GM04503 (cell line): ENCODE results near the gene KCNH4.
"Not testable (repeated sequence)": the region's sequence is repeated elsewhere in the genome, so short reads cannot be mapped to it uniquely, and the experiment has no call there.

Experiments used
- DNase-seq: peaks from one replicate; pipeline ENCODE4 v3.0.0-alpha.2; 2012; ENCODE audit warnings: low read depth

Gene KCNH4

DNA sequence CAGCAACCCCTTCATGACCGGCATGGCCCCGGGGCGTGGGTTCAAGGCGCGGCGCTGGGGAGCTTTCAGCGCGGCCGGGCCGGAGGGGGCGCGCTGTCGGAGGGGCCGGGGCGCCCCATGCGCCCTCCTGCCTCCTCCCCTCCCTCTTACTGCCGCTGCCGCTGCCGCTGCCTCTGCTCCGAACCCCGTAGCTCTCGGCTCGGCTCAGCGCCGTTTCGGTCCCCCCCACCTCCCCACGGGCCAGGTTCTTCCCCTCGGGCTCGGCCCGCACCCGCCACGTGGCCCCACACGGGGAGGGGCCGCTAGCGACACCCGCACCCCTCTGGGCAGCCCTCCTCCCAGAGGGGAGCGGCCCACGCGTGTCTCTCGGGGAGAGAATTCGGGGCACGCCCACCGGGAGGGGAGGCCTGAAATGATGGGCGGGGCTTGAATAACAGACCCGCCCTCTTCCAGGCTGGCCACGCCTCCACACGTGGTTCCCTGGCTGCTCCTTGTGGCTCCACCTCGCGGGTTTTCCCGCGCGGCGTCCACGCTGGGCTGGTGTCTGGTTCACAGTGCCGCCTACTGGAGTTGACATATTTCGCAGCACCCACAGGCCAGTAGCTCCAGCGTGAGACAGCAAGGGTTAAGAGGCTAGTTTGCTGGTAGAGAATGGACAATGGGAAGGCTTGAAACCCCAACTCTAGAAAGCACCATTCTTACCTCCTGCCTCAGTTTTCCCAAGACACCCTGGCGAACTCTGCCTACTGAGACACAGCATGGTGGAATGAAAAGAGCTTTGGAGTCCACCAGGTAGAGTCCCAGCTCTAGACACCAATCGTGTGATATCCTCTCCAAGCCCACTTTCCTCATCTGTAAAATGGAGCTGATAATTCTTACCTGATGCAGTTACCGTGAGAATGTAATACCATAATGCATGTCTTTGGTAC lies at the start of gene KCNH4:
Gene KCNH4 (minus strand): TSS at position 221 of the 929 bp plus-strand sequence. CDS start 197 bp downstream, at position 24.
- no peak for DNase-seq

DNA sequence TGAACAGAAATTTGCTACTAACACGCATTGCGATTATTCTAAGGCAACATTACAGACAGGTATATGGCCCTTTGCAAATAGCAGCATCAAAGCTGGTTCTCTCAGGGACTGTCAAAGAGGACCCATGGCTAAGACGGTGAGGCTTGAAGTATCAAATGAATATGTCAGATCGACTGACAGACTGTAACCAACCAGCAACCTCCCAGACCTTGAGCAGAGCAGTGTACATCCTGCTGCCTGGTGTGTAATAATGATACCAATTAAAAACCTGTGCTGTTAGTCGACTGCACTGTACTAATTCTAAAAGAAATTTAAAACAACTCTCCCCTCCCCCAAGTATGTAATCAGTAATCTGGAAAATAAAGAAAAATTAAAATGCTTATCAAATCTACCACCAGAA lies 49.3 kb upstream of the KCNH4 start:
- no peak for DNase-seq

DNA sequence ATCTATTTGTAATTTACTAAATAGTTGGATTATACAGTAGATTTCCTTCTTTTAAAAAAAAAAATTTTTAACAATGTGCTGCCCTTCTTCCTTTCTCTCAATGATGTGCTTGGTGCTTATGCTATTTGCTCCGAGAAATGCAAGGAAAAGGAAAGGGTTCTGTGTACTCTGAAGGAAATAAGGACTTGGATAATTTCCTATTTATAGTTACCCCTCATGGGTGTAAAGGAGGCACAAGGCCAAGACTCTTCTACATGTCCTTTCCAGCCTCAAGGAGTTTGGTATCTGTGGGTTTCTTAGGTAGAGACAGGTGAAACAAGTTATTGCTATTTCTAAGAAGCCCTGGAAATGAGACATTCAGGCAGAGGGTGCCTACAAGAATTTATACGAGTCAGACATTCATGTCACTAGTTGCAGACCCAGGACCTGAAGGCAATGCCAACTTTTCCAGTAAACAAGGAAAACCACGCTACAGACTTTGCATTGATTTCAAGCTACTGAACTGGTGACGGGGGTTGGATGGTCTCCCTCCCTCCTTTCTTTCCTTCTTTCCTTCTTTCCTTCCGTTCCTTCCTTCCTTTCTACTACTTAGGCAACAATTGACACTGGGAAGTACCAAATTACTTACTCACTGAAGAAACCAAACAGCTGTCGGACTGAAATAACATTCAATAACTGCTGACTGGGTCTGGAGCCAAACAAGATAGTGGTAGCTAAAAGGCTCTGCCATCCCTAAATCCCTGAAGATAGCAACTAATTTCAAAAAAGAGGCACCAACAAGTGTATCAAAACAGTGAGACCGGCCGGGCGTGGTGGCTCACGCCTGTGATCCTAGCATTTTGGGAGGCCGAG lies 47.1 kb upstream of the KCNH4 start:
- no peak for DNase-seq

DNA sequence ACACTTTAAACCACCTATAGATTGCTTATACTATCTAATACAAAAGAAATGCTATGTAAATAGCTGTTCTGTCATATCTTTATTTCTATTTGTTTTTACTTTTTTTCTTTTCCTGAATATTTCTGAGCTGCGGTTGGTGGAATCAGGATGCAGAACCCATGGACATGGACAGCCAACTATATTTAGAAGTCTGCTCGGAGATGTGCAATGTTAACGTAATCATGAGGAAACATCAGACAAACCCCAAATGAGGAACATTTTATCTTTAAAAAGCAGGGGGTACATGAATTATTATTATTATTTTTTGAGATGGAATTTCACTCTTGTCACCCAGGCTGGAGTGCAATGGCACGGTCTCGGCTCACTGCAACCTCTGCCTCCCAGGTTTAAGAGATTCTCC lies 44.7 kb upstream of the KCNH4 start:
- no peak for DNase-seq

DNA sequence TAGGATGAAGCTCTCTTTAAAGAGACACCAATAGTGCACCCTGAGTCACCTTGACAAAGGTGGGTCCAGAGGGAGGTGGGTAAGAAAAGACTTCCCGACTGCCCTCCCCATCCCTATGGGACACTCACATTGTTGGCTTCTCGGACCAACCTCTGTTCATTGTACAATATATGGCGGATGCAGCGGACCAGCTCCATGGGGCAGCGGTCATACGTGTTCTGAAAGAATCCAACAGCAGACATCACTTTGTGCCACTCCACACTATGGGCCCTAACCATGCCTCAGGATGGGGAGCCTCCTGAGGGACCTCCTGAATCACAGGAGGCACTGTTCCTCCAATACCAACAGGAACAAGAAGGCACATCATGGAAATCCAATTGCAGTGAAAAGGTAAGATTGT lies 43.7 kb upstream of the KCNH4 start:
- DNase-seq: no peak

DNA sequence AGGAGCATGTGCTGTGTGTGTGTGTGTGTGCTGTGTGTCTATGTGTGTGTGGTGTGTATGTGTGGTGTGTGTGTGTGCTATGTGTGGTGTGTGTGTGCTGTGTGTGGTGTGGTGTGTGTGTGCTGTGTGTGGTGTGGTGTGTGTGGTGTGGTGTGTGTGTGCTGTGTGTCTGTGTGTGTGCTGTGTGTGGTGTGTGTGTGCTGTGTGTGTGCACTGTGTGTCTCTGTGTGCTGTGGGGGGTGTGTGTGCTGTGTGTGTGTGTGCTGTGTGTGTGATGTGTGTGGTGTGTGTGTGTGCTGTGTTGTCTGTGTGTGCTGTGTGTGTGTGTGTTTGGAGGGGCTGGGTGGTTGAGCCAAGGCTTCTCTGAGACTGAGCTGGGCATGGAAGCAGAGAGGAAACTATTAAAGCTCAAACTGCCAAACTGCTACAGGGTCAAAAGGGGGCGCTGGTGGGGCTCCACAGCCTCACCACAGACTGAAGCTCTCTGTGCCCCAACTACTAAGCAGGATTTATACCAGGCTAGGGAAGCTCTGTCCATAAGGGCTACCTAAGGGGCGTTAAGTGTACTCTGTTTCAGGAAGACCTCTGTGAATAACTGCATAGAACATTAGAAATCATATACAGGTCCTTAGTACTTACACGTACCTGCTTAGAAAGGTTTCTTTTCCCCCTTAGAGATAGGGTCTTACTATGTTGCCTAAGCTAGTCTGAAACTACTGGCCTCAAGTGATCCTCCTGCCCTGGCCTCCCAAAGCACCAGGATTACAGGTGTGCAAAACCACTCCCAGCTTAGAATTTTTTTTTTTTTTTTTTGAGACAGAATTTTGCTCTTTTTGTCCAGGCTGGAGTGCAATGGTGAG lies 41.2 kb upstream of the KCNH4 start:
- no peak for DNase-seq

DNA sequence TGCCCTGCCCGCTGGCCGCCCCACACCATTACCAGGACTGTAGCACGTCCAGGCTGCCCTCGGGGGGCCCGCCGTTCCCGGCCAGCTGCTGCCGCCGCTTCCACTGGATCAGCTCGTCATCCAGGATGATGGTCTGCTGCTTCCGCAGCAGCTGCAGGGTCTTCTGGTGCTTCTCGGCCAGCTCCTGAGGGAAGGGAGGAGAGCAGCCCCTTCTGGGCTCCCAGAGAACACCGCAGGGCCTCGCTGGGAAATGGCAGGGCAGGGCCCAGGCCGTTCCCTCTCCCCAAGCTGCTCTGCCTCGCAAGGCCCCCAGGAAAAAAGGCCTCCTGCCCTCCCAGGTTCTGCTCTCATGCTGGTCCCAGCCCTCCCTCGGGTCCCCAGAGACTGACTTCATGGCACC lies 38.3 kb upstream of the KCNH4 start:
- DNase-seq: not testable (repeated sequence)

DNA sequence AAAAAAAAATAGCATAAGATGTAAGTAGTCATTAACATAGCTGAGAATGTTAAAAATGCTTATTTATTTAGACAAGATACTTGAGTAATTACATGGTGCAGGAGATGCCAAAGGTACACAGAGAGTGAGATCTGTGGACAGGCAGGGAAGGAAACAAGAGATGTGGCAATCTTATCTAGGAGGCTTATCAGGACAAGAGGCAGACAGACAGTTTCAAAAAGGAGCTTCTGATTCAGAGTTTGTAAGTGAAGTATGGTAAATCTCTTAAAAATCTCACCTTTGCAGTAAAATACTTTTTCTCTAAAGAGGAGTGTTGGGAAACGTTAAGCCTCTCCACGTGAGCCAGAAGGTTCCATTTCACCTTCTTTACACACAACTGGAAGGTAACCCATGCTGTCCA lies 33.2 kb upstream of the KCNH4 start:
- no peak for DNase-seq

DNA sequence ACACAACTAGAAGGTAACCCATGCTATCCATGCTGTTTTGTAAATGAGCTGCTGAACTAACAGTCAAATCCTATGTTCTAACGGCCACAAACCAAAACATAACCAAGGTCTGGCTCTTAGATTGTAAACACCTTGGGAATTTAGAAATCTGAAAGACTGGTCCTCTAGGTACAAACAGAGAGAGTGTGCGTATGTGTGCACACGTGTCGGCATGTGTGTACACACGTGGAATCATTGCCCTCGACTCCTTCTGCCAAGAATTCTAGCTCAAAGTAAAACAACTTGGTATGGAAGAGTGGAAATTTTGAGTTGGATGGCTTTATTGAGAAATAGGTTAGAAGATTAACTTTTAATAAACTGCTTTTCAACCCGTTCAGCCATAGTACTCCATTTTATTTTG lies 31.4 kb upstream of the KCNH4 start:
- no peak for DNase-seq

DNA sequence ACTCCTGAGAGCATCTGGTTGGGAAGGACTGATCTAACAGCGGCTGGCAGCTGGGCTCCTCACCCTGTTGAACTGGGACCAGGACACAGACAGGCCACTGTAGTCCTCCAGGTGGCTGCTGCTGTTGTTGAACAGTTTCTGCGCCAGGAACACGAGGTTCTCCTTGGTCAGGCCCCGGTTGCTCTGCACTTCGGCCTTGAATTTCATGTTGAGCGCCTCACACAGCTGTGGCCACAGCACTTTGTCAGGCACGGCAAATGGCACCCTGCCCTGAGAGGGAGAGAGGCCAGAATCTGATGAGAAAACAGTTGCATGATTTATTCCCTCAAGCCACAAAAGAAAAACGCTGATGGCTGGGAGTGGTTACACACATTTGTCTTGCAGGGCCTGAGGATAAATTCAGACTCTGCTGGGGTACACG lies 31.0 kb upstream of the KCNH4 start:
- DNase-seq: peak; percentile 45

DNA sequence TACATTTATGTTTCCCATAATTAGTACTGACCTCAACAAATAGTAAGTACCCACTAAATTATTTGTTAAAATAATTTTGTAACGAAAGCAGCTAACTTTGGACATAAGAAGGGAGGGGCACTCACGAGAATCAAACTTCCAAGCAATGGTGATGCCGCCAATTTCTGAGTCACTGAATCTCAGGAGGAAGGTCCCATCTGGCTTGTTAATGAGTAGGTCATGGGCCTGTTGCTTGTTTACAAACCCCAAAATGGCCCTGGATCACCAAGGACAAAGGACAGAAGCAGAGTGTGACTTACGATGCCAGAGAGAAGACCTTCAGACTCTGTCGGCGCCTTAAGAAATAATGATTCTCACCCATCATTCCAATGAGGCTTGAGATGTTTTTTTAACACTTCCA lies 29.1 kb upstream of the KCNH4 start:
- no peak for DNase-seq

DNA sequence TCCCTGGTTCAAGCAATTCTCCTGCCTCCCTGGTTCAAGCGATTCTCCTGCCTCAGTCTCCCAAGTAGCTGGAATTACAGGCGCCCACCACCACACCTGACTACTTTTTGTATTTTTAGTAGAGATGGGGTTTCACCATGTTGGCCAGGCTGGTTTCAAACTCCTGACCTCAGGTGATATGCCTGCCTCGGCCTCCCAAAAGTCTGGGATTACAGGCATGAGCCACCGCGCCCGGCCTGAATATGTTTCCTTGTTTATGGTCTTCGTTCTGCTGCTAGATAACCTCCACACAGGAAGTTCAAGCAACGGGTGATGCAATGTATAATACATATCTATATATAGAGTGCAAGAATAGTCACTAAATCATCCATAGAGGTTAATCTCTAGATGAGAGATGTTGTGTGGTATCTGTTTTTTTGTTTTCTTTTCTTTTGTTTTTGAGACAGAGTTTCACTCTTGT lies 25.2 kb upstream of the KCNH4 start:
- DNase-seq: not testable (repeated sequence)

DNA sequence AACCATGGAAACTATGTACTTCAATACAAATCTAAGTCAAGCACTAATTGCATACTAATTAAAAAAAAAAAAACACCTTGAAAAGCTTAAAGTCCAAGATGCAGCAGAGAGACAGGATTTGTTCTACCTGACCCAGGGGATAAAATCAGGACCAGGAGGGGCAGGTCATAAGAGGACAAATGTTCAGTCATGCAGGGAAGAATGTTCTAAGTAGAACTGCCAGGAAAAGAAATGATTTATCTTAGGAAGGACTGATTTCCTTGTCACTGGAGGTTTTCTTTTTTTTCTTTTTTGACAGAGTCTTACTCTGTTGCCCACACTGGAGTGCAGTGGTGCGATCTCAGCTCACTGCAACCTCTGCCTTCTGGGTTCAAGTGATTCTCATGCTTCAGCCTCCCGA lies 22.4 kb upstream of the KCNH4 start:
- no peak for DNase-seq

DNA sequence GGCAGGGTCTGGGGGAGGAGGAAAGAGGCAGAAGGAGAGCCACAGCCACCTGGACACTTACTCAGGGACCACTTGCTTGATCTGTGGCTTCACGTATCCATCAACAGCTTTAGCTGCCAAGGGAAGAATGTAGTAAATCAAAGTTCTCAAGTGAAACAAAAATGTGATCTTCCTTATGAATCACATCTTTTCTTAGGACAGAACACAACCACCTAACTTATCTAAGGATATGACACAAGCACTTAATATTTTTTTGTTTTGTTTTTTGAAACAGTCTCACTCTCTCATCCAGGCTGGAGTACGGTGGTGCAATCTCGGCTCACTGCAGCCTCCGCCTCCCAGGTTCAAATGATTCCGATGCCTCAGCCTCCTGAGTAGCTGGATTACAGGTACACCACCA lies 21.8 kb upstream of the KCNH4 start:
- DNase-seq: no peak

DNA sequence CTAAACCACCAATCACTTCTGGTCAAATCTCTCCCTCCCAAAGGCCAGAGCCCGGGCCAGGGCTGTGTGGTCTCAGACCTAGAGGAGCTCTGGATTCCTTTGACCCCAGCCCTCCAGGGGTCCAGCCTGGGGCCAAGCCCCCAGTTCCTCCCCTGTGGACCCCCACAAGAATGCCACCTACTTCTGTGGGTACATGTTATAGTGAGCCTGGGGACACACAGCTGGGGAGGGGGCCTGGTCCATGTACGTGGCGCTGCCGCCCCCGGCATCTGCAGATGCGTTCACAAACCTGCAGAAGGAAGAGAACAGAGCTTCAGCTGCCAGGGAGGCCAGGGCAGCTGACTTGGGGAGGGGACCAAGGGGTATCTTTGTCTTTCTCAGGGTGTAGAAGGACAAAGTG lies 21.2 kb upstream of the KCNH4 start:
- DNase-seq: no peak

DNA sequence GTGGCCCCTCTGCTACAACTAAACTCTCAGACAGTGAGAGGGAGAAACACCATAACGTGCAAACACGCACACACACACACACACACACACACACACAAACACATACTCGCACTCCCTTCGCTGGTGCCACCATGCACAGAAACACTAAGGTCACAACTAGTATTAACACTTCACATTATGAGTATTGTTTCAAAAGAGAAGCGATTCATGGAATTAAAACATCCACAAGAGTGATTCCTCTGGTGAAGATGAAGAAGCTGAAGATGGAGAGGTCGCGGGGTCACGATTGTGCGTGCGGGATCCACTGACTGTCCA lies 20.5 kb upstream of the KCNH4 start:
- DNase-seq: no peak

DNA sequence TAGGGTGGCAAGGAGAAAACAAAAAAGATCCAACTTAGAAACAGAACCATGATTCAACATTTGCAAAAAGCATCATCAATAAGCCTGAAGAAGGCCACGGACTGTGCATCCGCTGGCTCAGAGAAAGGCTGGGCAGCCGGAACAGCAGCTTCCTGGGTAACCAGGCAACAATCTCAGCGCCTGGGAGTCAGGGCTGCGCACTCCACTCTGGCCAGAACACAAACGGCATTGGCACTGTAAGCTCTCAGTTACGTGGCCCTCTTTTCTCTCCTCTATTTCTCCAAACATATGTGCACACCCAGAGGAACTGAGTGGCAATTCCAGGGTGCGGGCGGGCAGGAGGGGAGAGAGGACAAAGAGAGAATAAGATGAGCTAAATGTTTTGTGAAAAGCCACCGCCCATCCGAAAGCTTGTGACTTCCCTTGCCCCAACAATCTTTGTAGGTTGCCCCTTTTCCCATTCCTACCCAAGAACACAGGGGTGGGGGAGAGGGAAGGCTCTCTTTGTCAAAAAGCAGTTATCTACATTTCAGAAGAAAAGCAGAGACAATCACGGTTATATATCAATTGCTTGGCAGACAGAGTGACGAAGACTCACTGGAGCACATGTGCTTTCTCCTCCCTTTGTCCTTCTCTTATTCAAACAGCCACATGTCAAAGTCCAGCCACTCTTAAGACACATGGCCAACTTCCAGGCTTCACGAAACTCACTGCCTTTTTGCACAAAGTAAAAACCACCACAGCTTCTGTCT lies 19.9 kb upstream of the KCNH4 start:
- DNase-seq: no peak

DNA sequence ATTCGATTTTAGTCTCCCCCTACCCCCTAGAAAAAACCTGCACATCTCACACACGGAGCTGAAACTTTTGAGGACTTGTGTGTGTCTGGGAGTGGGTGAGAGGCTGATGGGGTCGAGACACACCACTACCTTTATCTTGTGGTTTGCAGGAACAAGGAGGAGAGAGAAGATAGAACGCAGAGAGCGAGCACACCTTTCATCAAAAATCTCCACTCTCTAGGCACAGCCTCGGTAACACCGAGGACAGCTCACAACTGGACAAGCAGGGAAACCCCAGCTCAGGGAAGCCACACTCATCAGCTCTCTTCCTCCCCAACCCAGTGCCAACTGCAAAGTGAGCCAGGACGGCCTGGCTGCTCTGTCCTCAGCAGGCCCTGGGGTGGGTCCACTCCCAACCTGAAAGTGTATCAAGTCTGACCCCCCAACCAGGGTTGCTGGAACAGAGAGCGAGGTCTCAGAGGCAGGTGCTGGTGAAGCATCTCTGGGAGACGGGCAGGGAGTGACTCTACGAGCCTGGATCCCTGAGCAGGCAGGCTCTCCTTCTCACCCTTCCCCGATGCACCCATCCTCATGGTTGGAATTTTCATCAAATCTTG lies 18.6 kb upstream of the KCNH4 start:
- DNase-seq: no peak

DNA sequence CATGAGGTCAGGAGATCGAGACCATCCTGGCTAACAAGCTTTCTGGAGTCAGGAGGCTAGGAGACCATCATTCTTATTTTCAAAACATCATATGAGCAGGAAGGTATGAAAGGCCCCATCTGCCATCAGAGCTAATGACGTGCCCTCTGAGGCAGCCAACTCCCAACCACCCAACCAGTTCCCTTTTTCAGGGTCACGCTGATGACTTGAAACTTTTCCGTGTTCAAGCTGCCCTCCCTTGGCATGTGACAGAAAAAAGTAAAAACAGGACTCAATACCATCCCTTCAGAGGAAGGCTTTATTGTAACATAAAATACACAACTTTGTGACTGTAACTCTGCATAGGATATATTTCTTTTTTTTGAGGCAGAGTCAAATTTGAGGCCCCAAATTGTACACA lies 18.0 kb upstream of the KCNH4 start:
- DNase-seq: no peak

DNA sequence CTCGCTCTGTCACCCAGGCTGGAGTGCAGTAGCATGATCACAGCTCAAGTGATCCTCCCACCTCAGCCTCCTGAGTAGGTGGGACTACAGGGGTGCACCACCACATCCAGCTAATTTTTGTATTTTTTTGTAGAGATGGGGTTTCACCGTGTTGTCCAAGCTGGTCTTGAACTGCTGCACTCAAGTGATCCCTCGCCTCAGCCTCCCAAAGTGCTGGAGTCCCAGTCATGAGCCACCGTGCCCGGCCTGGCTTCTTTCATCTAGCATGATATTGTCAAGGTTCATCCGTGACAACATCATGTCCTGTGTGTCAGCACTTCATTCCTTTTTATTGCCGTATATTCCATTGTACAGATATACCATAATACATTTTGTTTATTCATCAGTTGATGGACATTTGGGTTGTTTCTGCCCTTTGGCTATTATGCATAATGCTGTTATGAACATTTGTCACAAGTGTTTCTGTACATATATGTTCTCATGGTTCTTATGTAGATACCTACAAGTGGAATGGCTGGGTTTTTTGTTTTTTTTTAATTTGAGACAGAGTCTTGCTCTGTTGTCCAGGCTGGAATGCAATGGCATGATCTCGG lies 16.7 kb upstream of the KCNH4 start:
- no peak for DNase-seq
